Astrocyte of the hippocampus (primary cell): ENCODE measurements around the gene RERGL.
"Not testable (repeated sequence)": the region's sequence is repeated elsewhere in the genome, so short reads cannot be mapped to it uniquely, and the experiment has no call there.

ENCODE experiments used
- DNase-seq: peaks from one replicate; pipeline ENCODE4 v3.0.0; 2011; ENCODE audit warnings: low read depth, low spot score

Gene RERGL, protein sequence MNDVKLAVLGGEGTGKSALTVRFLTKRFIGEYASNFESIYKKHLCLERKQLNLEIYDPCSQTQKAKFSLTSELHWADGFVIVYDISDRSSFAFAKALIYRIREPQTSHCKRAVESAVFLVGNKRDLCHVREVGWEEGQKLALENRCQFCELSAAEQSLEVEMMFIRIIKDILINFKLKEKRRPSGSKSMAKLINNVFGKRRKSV

DNA sequence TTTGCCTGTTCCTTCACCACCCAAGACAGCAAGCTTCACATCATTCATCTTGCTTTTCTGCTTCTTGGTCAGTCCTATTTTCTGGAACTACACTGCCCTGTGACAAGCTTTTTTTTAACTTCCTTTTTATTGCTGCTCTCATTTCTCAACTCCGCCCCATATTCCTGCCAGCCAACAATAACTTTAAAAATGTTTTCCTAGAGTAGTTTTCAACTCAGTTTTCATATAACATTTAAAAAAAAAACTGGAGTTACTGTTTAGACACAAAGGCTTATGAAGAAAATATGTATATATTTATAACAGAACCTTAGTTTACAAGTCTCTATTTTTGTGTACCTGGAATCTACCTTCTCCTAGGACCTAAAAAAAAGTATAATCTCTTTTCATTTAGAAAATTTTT is at the start of gene RERGL:
Gene RERGL (minus strand): TSS at position 101 of the 400 bp plus-strand sequence. CDS start 53 bp downstream, at position 48.
- DNase-seq = no peak

DNA sequence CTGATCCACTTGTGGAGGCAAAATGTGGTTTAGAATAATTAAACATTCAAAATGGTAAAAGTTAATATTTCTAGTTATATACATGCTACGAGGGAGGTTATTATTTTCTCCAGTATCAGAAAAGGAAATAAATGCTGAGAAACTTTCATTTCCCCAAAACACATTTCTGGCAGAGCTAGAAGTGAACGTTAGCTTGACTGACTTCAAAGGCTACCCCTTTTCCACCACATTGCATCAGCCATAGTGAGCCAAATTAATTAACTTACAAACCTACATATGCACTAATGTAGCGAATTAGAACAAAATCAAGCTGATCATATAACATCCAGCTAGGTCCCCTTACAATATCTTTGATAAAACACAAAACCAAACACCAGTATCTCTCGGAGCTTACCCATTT is 49.3 kb upstream of the RERGL start:
- no peak for DNase-seq

DNA sequence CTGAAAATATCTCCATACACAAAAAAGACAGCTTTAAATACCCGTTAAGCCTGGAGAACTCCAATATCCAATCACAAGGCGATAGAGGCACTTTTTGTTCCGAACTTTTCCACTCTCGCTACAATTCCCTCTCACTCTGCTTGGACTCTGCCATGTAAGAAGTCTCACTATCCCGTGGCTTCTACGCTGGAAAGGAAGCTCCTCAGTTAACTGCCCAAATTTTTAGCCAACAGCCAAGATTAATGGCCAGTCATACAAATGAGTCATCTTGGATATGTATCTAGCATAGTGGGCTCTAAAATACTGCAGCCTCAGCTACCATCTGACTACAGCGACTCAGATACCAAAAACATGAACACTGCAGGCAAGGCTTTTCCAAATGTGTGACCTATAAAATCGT is 45.5 kb upstream of the RERGL start:
- DNase-seq = no peak

DNA sequence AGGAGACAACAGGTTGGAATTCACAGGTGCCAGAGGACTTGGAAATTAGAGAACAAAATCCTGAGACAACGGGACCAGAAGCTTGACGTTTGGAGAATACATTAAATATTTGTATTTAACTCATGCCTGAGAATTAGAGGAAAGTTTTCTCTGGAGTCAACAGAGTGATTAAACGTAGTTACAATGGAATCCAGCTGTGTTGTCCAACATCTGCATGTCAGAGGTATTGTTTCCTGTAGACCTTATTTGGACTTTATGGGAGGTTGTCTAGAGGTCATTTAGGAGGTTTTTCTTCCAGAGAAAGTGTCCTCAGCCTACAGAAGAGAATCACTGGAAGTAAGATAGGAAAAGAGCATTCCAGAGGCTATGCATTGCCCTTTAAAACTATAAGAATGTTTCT is 45.1 kb upstream of the RERGL start:
- no peak for DNase-seq

DNA sequence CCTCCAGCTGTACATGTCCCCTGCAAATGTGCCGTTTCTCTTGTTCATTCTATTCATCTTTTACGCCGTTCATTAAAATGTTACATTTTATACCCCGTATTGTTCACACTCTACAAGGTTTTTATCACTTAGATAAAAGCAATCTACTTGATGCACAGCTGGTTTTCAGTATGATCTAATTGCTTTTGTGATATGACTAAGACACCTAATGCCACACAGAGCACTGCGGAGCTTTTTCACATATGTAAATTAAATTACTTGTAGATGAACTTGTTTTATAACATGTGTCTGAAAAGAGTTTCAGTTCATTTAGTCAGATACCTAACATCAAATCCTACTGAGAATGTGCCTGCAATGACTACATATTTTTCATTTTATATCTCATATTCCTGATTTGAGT is 40.9 kb upstream of the RERGL start:
- DNase-seq = no peak

DNA sequence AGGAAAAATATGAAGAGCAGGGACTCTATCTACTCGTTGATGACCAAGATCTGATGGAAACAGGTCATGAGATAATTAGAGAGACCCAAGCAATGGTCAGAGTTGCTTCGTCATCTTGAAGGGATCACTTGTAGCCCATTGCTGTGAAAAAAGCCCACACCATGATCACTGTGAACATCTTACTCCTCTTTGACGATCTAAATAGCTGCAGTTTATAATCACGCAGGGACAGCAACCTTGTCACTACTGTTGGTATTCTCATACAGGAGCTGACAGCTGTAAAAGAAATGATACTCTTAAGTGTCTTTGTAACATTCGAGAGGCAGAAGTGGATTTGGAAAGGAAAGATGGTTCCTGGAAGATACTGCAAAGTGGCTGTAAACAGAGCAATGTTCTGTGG is 33.7 kb upstream of the RERGL start:
- no peak for DNase-seq

DNA sequence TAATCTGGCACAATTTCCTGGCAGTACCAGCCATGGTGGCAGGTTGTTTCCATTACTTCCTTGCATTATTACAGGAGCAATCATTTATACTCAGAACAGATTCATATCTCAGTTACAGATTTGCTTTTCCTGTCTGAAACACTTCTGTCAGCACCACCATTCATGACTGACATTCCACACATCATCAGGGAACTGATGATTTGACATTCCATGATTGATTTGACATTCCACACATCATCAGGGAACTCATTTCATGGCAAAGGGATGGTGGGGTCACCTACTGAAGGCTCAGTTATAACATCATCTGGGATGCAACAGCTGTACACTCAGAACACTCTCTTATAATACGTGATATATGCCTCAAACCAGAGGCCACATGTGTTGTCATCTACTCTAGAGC is 30.9 kb upstream of the RERGL start:
- no peak for DNase-seq

DNA sequence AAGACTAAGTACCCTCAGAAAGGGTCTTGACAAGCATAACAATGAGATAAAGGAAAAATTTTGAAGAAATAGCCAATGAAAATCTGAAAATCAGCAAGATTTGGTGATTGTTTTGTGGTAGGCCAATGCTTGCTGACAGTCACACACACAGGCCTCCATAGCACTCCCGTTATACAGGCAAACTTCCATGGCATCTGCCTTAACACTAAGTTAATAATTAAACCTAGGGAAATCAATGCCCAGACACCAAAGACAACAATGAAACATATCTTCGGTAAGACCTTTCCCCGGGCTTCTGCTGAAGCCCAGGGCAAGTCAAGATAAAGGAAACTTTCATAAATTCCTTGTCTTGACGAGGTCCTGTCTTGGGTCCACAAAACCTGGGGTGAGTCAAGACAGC is 18.6 kb upstream of the RERGL start:
- no peak for DNase-seq

DNA sequence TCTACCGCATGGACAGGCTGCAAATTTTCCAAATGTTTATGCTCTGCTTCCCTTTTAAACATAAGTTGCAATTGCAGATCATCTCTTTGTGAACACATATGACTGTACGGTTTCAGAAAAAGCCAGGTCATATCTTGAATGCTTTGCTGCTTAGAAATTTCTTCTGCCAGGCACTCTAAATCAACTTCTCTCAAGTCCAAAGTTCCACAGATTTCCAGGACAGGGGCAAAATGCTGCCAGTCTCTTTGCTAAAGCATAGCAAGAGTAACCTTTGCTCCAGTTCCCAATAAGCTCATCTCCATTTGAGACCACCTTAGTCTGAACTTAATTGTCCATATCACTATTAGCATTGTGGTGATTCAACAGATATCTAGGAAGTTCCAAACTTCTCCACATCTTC is 13.6 kb upstream of the RERGL start:
- no peak for DNase-seq

DNA sequence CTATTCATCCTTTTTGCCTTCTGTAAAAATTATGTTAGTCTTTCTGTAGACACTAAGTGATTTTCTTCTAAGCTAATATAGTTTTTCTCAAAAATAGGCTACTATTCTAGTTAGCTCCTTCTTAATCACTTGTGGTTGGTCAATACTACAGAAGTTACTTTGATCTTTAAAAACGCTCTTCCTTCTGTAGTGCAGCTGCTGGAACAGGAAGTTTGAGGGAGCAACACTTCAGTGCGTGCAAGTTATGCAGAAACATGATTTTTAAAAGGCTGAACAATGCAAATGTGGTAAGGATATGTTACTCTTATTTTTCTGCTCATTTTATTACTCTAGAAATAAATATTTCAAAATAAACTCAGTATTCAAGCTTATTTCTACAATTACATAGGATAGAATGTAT is 11.1 kb upstream of the RERGL start:
- no peak for DNase-seq

DNA sequence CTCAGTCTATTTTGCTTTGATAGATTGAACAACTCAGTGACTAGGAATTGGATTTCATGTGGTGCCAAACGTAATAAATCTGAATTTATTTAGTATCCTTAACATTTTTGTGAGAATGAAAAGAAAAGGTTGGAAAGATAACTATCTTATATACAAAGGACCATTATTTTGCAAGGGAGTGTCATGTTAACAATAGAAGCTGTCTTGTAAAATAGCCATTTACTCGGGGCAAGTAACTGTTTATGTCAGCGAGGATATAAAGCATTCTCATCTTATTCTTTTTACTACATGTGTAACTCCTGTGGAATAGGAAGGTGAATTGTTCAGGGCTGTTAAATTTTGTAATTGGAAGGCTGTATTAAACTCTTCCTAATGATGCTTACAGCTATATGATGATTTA is 5.9 kb downstream of the RERGL start:
- no peak for DNase-seq

DNA sequence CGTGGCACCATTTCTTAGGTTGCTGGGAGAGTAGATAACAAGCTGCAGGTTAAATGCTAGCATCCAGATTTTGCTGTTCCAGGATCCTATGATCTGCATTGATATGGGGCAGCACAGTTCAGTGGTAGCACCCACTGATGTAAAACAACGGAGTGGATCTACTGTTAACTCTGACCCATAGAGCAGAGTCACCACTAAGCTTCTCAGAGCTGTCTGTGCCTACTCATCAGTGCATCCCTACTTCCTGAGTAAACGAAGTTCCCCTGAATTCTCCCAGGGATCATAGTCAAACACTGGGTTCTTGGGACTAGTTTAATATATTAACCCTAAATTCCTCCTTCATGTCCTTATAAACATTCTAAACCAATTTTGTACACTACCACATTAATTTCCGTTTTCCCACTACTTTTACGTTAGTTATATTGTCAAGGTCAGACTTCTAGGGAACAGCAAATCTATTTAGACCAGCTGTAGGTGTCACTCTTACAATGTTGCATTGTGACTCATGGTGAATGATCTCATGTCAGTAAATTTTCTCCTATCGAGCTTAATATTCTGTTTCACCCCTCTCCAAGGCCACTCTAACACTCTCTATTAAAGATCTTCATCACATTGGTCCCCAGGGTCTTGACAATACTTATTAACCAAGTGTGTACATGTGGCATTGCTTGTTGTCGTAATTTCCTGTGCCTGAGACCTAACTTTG is 10.3 kb downstream of the RERGL start:
- no peak for DNase-seq

DNA sequence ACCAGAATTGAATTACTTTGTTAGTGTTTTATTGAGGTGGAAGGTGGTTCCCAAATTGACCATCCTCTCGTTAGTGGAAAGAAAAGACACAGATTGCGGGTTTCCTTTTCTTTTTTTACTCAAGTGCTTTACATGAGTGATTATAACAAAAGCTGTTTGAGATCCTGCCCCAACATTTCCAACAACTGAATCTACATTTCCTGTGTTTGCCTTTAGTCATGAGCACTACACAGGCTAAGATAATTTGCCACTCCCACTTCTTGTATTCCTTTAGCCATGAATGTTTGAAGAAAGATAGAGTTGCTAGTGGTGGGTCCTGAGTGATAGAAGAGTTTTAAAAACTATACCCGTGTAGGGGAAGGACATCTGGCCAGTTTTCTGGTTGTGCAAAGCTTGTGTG is 16.0 kb downstream of the RERGL start:
- DNase-seq = no peak

DNA sequence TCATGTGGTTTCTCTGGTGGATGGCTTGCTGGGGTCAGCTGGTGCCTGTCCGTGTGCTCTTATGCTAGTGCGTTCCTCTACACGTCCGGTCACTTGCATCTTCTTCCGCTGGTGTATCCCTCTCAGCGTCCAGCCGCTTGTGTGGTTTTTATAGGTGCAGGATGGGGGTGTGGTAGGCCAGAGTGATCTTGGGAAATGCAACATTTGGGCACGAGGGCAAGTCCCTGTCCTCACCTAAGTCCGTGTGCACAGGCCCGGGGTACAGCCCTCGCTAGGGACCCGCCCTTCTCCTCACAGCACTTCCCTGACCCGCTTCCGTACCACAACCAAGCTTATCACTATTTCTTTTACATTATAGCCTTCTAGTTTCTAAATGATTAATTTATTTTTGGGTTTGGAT is 17.3 kb downstream of the RERGL start:
- DNase-seq = no peak

DNA sequence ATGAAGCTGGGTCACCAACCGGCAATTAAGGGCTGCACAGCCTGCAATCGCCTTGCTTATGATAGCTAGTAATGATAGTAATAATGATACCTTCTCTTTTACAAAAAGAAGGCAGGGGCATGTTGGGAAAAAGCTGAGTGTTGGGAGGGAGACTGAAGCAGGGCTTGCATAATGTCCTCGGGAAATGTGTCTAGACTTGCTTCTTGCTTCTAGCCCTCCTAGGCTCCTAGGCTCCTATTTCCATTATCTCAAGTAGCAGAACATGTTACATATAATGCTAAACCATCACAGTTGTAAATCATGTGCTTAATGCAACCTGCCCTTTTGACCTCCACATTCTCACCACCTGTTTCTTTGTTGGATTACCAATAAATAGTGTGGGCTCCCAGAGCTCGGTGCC is 18.7 kb downstream of the RERGL start:
- no peak for DNase-seq

DNA sequence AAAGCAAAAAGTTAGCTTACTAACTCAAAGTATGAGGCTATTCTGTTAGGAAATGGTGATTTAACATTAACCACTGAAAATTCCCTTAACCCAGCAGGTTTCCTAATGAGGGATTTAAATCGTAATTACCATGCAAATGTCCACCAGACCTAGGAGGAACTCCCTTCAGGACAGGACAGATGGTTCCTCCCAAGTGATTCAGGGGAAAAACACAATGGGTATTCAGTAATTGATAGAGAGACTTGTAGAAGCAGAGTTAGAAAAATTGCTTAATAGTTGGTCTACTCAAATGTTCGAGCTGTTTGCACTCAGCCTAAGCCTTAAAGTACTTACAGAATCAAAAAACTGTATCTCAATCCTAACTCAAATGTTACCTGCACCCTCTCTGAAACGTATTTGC is 21.6 kb downstream of the RERGL start:
- no peak for DNase-seq

DNA sequence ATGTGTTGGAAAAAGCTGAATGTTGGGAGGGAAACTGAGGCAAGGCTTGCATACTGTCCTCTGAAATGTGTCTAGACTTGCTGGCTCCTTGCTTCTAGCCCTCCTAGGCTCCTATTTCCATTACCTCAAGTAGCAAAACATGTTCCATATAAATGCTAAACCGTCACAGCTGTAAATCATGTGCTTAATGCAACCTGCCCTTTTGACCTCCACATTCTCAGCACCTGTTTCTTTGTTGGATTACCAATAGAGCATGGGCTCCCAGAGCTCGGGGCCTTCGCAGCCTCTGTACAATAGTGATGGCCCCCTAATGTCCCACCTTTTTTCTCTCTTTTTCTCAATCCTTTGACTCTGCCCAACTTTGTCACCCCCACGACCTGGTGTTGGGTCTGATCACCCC is 23.3 kb downstream of the RERGL start:
- no peak for DNase-seq

DNA sequence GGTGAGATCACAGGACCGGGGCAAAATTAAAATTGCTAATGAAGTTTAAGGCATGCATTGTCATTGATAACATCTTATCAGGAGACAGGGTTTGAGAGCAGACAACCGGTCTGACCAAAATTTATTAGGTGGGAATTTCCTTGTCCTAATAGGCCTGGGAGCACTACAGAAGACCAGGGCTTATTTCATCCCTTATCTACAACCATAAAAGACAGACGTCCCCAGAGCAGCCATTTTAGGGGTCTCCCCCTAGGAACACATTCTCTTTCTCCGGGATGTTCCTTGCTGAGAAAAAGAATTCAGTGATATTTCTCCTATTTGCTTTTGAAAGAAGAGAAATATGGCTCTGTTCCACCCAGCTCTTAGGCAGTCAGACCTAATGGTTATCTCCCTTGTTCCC is 27.1 kb downstream of the RERGL start:
- not testable (repeated sequence) for DNase-seq

DNA sequence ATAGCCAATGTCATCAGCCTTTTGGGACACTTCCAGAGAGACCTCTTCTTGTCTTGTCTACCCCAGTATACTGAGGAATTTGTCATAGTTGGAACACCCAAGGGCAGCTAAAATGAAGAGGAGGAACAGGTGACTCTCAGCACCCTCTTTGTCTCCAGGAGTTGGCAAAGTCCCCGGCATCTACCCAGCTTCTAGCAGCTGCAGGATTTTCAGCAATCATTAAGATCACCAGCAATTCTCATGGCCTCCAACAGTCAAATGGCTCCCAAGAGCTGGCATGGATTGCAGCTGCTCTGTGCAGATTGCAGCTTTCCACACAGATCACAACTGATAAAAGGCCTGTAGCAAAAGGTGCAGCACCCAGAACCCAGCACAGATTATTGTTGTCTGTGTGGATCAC is 32.9 kb downstream of the RERGL start:
- DNase-seq = no peak

DNA sequence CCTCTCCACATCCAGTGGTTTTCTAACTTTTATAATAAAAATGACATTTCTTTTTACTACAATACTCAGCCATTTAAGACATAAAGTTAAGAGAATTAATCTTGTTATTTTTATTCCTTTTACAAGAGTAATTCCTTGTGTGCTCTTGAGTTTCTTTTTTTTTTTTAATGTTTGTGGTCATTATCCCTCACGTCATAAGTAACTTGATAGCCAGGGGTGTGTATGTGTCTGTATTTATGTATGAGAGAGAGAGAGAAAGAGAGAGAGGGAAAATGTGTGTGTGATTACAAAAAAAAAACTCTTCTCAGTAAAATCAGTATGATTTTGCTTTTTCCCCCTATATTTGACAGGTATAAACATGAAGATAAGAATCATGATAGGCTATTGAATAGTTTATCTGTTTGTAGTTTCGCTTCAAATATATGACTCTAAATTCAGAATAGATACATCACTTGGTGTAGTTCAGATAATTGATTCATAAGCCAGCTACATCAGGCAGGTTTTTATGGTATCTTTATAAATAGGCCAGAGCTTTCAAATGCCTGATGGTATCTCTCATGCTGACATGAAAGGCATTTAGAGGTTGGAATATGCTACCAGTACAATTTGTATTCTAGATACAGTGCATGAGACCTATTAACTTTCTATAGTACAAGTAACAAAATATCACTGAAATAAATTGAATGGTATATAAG is 34.9 kb downstream of the RERGL start:
- DNase-seq = no peak

DNA sequence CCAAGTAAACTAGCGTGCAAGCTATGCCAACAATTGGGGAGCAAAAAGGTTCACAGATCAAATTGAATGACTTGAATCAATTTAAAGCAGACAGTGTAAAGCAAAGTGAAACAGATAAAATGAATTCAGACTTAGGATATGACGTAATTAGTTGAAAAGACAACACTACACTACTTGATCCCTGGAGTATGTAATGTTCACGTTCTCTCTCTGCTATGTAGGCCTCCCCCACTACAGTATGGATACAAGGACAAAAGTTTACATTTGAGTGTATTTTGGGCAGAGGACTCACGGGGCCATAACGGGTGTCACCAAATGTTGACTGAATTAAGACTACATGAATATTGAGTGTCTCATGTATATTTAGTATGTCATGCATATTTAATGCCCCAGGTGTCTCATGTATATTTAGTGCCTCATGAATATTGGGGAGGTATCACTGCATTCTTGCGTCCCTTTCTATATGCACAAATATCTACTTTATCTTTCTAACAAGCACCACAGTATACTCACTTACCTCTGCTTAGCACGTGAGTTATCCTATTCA is 44.5 kb downstream of the RERGL start:
- no peak for DNase-seq

DNA sequence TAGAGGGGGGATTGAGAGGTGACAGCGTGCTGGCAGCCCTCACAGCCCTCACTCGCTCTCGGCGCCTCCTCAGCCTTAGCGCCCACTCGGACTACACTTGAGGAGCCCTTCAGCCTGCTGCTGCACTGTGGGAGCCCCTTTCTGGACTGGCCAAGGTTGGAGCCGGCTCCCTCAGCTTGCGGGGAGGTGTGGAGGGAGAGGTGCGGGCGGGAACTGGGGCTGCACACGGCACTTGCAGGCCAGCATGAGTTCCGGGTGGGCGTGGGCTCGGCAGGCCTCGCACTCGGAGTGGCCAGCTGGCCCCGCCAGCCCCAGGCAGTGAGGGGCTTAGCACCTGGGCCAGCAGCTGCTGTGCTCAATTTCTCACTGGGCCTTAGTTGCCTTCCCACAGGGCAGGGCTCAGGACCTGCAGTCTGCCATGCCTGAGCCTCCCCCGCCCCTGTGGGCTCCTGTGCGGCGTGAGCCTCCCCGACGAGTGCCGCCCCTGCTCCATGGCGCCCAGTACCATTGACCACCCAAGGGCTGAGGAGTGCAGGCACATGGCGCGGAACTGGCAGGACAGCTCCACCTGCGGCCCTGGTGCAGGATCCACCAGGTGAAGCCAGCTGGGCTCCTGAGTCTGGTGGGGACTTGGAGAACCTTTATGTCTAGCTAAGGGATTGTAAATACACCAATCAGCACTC is 49.8 kb downstream of the RERGL start:
- DNase-seq = not testable (repeated sequence)
